Measurements from ENCODE around the gene IGFBP7. TPM values are rescaled to one million over a fixed set of nuclear protein-coding genes. Genes with fewer than 3 reads are reported as not detected.

Gene IGFBP7
- total RNA-seq, 1 donor from 2014 or later = 3,484 TPM

DNA sequence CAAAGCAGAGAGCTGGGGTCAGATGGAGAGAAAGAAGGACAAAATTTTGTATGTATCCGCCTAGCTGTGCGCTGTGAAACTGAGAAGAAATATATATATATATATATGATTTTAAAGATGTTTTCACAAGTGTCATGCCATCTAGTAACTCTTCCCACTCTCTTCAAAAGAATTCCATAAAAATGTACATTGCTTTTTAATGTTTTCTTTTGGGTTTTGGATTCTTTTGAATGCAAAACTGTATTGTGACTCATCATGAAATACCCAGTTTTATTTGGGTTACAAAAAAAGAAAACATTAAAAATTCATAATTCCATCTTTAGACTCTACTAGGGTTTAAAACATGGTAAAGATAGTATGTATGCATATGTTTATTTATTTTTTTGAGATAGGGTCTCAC is 34.3 kb upstream of the IGFBP7 start:
- no peak for DNase-seq (ENCODE audit: extremely low spot score, unreplicated experiment)
- H3K9me3 Mint-ChIP-seq (ENCODE audit: unreplicated experiment) = peaks cover 7% of the 10 kb centered on the region
- TF ChIP-seq, protein P1, sequence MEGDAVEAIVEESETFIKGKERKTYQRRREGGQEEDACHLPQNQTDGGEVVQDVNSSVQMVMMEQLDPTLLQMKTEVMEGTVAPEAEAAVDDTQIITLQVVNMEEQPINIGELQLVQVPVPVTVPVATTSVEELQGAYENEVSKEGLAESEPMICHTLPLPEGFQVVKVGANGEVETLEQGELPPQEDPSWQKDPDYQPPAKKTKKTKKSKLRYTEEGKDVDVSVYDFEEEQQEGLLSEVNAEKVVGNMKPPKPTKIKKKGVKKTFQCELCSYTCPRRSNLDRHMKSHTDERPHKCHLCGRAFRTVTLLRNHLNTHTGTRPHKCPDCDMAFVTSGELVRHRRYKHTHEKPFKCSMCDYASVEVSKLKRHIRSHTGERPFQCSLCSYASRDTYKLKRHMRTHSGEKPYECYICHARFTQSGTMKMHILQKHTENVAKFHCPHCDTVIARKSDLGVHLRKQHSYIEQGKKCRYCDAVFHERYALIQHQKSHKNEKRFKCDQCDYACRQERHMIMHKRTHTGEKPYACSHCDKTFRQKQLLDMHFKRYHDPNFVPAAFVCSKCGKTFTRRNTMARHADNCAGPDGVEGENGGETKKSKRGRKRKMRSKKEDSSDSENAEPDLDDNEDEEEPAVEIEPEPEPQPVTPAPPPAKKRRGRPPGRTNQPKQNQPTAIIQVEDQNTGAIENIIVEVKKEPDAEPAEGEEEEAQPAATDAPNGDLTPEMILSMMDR (IDR thresholded peaks at IDR 0.05) = peak; percentile 5
- peaks cover 5% of the 10 kb centered on the region for H3K36me3 Mint-ChIP-seq (ENCODE audit: unreplicated experiment)
- H3K27me3 Mint-ChIP-seq (ENCODE audit: unreplicated experiment) = no peaks in the 10 kb centered on the region
- no peak overlapping the region for H3K4me3 Mint-ChIP-seq (ENCODE audit: unreplicated experiment)
- H3K27ac Mint-ChIP-seq (ENCODE audit: unreplicated experiment) = peak overlapping the region; percentile 85
- H3K4me1 Mint-ChIP-seq (ENCODE audit: unreplicated experiment) = peaks cover 66% of the 10 kb centered on the region

DNA sequence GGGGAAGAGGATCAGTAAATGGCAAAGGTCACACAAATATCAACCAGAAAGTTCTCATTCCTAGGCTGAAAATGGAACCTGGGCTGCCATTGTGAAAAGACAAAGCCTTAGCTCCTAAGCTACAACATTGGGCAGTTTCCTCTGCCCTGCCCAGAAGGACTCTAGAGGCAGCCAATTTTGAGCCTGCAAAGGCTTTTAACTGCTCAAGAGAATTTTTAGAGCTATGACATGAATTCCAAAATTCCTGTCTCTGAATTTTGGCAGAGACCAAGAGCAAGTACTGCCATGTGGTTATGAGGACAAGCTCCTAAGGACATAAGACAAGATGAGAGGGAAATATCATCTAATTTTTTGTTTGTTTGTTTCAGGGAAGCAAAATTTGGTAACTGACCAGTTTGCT is 29.6 kb upstream of the IGFBP7 start:
- H3K9me3 Mint-ChIP-seq (ENCODE audit: unreplicated experiment) = peaks cover 7% of the 10 kb centered on the region
- no peaks in the 10 kb centered on the region for H3K27me3 Mint-ChIP-seq (ENCODE audit: unreplicated experiment)
- peaks cover 44% of the 10 kb centered on the region for H3K4me1 Mint-ChIP-seq (ENCODE audit: unreplicated experiment)
- H3K27ac Mint-ChIP-seq (ENCODE audit: unreplicated experiment) = no peak overlapping the region
- TF ChIP-seq, protein P1 (IDR thresholded peaks at IDR 0.05) = no peak
- H3K36me3 Mint-ChIP-seq (ENCODE audit: unreplicated experiment) = peaks cover 5% of the 10 kb centered on the region
- no peak for DNase-seq (ENCODE audit: extremely low spot score, unreplicated experiment)
- no peak overlapping the region for H3K4me3 Mint-ChIP-seq (ENCODE audit: unreplicated experiment)

DNA sequence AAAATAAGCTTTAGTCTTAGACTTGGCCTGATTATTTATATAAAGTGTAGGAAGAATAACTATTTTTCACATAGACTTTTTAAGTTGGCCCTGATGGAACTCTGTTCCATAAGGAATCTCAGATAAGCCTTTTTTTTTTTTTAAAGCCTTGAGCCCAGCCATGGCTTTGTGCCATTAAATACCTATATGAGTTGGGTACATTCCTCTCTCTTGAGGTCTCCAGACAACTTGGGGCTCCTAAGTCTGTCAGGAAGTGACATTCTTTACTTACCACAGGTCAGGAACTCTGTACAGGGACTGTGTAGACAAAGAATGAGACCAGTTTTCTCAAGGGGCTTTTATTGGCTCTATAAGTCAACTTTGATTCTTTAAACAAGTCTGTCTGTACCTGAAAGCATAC is 27.1 kb upstream of the IGFBP7 start:
- TF ChIP-seq, protein P1 (IDR thresholded peaks at IDR 0.05) = no peak
- Mint-ChIP-seq H3K36me3 (ENCODE audit: unreplicated experiment) (peaks cover 3% of the 10 kb centered on the region), H3K27me3 (ENCODE audit: unreplicated experiment) (no peaks in the 10 kb centered on the region), H3K27ac (ENCODE audit: unreplicated experiment) (no peak overlapping the region), H3K4me3 (ENCODE audit: unreplicated experiment) (no peak overlapping the region), H3K9me3 (ENCODE audit: unreplicated experiment) (peaks cover 6% of the 10 kb centered on the region), H3K4me1 (ENCODE audit: unreplicated experiment) (peaks cover 39% of the 10 kb centered on the region)
- DNase-seq (ENCODE audit: extremely low spot score, unreplicated experiment) = no peak

DNA sequence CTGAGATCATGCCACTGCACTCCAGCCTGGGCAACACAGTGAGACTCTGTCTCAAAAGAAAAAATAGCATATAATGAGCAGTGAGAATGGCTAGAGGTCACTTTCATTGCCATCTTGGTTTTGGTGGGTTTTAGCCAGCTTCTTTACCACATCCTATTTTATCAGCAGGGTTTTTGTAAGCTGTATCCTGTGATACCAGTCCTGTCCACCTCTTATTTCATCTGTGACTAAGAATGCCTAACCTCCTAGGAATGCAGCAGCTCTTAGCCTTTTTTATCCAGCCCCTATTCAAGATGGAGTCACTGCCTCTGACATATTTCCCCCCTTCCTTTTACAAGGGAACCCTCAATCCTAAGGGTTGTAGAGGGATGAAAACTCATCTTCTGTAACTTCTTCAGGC is 26.1 kb upstream of the IGFBP7 start:
- Mint-ChIP-seq H3K27me3 (ENCODE audit: unreplicated experiment) (no peaks in the 10 kb centered on the region), H3K27ac (ENCODE audit: unreplicated experiment) (peak overlapping the region; percentile 41), H3K4me1 (ENCODE audit: unreplicated experiment) (peaks cover 45% of the 10 kb centered on the region), H3K4me3 (ENCODE audit: unreplicated experiment) (no peak overlapping the region), H3K9me3 (ENCODE audit: unreplicated experiment) (no peaks in the 10 kb centered on the region), H3K36me3 (ENCODE audit: unreplicated experiment) (peaks cover 3% of the 10 kb centered on the region)
- TF ChIP-seq, protein P1 (IDR thresholded peaks at IDR 0.05) = no peak
- DNase-seq (ENCODE audit: extremely low spot score, unreplicated experiment) = no peak

DNA sequence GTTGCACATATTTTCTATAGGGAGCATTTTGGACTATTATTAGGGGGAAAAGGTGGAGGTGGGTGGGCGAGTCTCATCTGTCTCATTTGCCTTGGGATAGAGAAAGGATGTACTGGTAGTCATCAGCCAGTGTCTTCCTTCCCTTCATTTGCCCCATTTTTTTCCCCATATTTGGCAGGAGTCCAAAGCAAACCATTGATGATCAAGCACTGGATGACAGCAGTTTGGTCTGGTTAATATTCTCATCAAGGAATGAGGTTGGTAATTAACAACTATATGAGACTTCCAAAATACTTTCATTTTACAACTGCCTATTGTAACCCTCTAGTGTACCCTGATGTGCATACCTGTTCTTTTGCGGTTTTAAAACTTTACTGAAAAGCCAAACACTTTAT is 22.6 kb upstream of the IGFBP7 start:
- Mint-ChIP-seq H3K4me1 (ENCODE audit: unreplicated experiment) (peaks cover 45% of the 10 kb centered on the region), H3K27ac (ENCODE audit: unreplicated experiment) (peak overlapping the region; percentile 82), H3K4me3 (ENCODE audit: unreplicated experiment) (no peak overlapping the region), H3K36me3 (ENCODE audit: unreplicated experiment) (peaks cover 3% of the 10 kb centered on the region), H3K27me3 (ENCODE audit: unreplicated experiment) (no peaks in the 10 kb centered on the region), H3K9me3 (ENCODE audit: unreplicated experiment) (no peaks in the 10 kb centered on the region)
- TF ChIP-seq, protein P1 (IDR thresholded peaks at IDR 0.05) = no peak
- DNase-seq (ENCODE audit: extremely low spot score, unreplicated experiment) = no peak

All from osteocyte (in vitro differentiated cells).